Measurements from ENCODE around the gene REV1.
A peak's percentile ranks its signal among the peaks of the same experiment; 100 is the strongest.

REV1 gene

GRCh38 chr2:99448556-99448955 is 41.3 kb downstream of the REV1 start:
- DNase-seq (ENCODE audit: low read depth): peak; percentile 68

GRCh38 chr2:99445065-99445464 is 44.8 kb downstream of the REV1 start:
- peak; percentile 25 for DNase-seq (ENCODE audit: low read depth)

- no peak for DNase-seq (ENCODE audit: low read depth)
These were observed 45.6 kb downstream of the REV1 start for GRCh38 chr2:99444222-99444621.

GRCh38 chr2:99442837-99443236 is 47.0 kb downstream of the REV1 start:
- peak; percentile 38 for DNase-seq (ENCODE audit: low read depth)

GRCh38 chr2:99439971-99440505 is 49.8 kb downstream of the REV1 start:
- DNase-seq (ENCODE audit: low read depth): no peak

- no peak for DNase-seq (ENCODE audit: low read depth)
These were observed 52.9 kb downstream of the REV1 start for GRCh38 chr2:99436874-99437273.

- DNase-seq (ENCODE audit: low read depth): no peak
These were observed 56.5 kb downstream of the REV1 start for GRCh38 chr2:99433340-99433739.

- no peak for DNase-seq (ENCODE audit: low read depth)
These were observed 58.1 kb downstream of the REV1 start for GRCh38 chr2:99431587-99432275.

- peak; percentile 65 for DNase-seq (ENCODE audit: low read depth)
These were observed 59.1 kb downstream of the REV1 start for GRCh38 chr2:99430614-99431291.

- DNase-seq (ENCODE audit: low read depth): peak; percentile 94
These were observed 64.8 kb downstream of the REV1 start for GRCh38 chr2:99425022-99425421.

- no peak for DNase-seq (ENCODE audit: low read depth)
These were observed 65.4 kb downstream of the REV1 start for GRCh38 chr2:99424371-99424770.

GRCh38 chr2:99422599-99422998 is 67.2 kb downstream of the REV1 start:
- DNase-seq (ENCODE audit: low read depth): no peak

GRCh38 chr2:99421469-99421868 is 68.3 kb downstream of the REV1 start:
- peak; percentile 72 for DNase-seq (ENCODE audit: low read depth)

- DNase-seq (ENCODE audit: low read depth): peak; percentile 66
These were observed 69.0 kb downstream of the REV1 start for GRCh38 chr2:99420751-99421299.

GRCh38 chr2:99420031-99420430 is 69.8 kb downstream of the REV1 start:
- DNase-seq (ENCODE audit: low read depth): peak; percentile 50

- DNase-seq (ENCODE audit: low read depth): no peak
These were observed 72.4 kb downstream of the REV1 start for GRCh38 chr2:99417396-99417795.

GRCh38 chr2:99414566-99414965 is 75.3 kb downstream of the REV1 start:
- DNase-seq (ENCODE audit: low read depth): no peak

GRCh38 chr2:99410276-99410675 is 79.5 kb downstream of the REV1 start:
- no peak for DNase-seq (ENCODE audit: low read depth)

GRCh38 chr2:99406137-99406536 is 83.7 kb downstream of the REV1 start:
- no peak for DNase-seq (ENCODE audit: low read depth)

- DNase-seq (ENCODE audit: low read depth): no peak
These were observed 84.8 kb downstream of the REV1 start for GRCh38 chr2:99404797-99405669.

- no peak for DNase-seq (ENCODE audit: low read depth)
These were observed 85.6 kb downstream of the REV1 start for GRCh38 chr2:99404039-99404796.

Data from iris pigment epithelial cell (primary cell).